IMR-90 (cell line): ENCODE measurements around the gene CHST8.

Source experiments
- BHLHE40 ChIP-seq: fragments of 150-350 bp; IDR thresholded peaks from 2 replicates; pipeline ENCODE4 v1.6.1; 2016; ENCODE audit warnings: mild to moderate bottlenecking, low read depth, low read length
- CTCF ChIP-seq: conservative IDR thresholded peaks from 2 replicates; pipeline ENCODE4 v1.5.1; 2012; ENCODE audit warnings: mild to moderate bottlenecking, low read depth, low read length, improper control_type of control experiment
- NFE2L2 ChIP-seq: fragments of 150-350 bp; IDR thresholded peaks from 2 replicates; pipeline ENCODE4 v1.6.1; 2016; ENCODE audit warnings: low read depth, mild to moderate bottlenecking, low read length
- SMC3 ChIP-seq: fragments of 150-350 bp; IDR thresholded peaks from 2 replicates; pipeline ENCODE4 v1.6.1; 2016; ENCODE audit warnings: low read depth, mild to moderate bottlenecking, antibody characterized with exemption, low read length, moderate library complexity

- no peak for TF ChIP-seq SMC3
- TF ChIP-seq NFE2L2 = no peak
- TF ChIP-seq CTCF = no peak
- no peak for TF ChIP-seq BHLHE40
Measured at GRCh38 chr19:33772858-33773180, 151.1 kb downstream of the CHST8 start.
